Stimulated activated CD8-positive, alpha-beta memory T cell treated with anti-CD3 and anti-CD28 coated beads, Interleukin-15, amount 100 ng/mL, for 48 hours (primary cell): ENCODE data around the gene ELAVL1.
"Not testable (repeated sequence)": the region's sequence is repeated elsewhere in the genome, so short reads cannot be mapped to it uniquely, and the experiment has no call there.

Source experiments
- DNase-seq, 2 donors: peaks; one replicate each; pipeline ENCODE4 v3.0.0-alpha.2; 2020; ENCODE audit warnings: low read depth in 2 of 2

ELAVL1 gene

DNA sequence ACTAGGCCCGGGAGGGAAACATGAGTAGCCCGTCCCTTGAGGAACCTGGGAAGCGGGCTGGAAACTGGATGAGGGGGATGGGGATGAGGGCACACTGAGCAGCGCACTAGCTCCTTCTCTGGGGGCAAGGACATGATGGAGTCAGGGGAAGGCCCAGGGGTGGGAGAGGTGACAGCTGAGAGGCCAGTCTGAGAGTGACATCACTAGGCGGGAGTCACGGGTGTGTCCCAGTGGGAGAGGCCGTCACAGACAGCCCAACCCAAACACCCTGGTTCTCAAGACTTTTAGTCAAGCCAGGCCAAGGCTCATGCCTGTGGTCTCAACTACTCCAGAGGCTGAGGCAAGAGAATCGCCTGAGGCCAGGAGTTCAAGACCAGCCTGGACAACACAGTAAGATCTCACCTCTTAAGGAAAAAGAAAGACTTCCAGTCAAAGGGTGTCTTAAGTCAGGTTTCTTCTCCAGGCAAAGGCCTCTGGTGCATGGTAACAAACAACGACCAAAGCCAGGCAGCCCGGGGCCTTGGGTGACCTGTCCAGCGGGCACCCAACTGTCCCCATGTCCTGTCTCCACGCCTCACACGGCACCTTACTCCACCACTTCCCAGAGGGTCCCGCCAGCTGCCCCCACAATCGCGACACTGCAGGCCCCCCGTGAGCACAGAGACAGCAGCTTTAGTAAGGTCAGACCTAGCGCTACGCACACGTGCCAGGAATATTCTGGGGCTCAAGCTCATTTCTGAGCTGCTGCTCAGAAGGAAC, 36.5 kb downstream of the ELAVL1 start:
- DNase-seq, result no peak

DNA sequence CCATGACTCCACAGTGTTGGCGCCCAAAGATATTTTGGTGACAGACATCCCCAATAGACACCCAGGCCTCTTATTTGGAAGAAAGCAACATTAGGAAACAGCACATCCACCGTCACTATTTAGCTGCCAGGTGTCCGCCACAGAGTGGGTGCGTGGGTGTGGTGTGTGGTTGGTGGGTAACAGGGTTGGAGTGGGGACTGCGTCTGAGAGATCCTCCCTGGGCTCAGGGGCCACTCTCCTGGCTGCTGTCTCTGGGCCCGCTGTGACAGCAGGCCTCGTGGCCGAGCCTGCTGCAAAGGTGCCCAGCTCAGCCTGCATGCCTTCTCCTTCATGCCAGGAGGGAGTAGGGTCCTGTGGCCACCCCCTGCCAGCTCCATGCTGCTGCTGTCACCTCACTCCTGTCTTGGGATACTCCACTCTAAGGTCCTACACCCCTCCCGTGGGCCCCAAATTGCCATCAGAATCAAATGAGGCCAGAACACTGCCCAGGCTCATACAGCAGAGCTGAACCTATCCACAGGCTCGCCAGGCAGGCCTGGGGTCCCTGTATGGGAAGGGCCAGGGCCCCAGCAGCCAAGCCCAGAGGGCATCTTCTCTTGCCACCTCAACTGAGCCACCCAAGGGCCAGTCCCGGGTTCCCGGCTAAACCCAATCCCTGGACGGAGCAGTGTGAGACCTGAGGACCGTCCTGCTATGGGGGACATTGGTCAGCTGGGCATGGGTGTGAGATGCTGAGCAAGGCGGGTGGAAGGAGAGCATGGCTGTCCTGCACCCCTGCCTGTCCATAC, 37.2 kb downstream of the ELAVL1 start:
- DNase-seq, result no peak

DNA sequence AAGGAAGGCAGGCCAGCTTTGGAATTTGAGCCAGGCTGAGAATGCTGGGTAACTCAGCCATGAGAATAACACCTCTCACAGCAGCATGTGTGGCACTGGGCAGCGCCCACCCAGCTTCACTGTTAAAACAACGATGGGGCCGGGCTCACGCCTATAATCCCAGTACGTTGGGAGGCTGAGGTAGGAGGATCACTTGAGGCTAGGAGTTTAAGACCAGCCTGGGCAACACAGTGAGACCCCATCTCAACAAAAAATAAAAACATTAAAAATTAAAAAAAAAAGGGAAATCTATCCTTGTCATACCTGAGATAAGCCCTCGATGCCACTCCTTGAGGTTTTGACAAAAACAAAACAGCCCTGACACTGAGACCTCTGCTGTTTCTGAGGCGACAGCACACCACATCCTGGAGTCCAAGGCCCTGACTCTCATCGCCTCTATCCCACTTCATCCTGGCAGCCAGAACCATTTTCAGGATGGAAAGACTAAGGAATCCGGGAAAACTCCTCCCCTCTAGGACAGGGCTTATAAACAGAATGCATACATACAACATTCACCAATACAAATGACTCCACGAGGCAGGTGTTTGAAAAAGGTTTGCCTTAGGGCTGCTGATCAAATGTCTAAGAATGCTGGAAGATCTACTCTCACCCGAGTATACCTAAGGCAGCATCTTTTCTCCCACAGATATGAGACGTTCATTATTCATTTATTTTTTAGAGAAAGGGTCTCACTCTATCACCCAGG, 39.3 kb downstream of the ELAVL1 start:
- DNase-seq, result no peak

- no peak for DNase-seq
These were observed 40.1 kb downstream of the ELAVL1 start for GRCh38 chr19:7965259-7965841.

DNA sequence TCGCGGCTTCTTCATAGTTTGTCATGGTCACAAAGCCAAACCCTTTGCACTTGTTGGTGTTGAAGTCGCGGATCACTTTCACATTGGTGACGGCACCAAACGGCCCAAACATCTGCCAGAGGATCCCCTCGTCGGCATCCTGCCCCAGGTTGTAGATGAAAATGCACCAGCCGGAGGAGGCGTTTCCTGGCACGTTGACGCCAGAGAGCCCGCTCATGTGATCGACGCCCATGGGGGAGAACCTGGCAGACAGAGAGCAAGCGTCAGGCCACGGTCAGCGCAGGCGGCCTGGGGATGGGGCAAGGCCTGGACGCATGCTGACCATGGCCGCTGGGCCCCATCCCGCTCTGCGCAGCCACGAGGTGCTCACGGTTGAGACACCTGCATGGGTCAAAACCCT, 41.9 kb downstream of the ELAVL1 start:
- no peak for DNase-seq

DNA sequence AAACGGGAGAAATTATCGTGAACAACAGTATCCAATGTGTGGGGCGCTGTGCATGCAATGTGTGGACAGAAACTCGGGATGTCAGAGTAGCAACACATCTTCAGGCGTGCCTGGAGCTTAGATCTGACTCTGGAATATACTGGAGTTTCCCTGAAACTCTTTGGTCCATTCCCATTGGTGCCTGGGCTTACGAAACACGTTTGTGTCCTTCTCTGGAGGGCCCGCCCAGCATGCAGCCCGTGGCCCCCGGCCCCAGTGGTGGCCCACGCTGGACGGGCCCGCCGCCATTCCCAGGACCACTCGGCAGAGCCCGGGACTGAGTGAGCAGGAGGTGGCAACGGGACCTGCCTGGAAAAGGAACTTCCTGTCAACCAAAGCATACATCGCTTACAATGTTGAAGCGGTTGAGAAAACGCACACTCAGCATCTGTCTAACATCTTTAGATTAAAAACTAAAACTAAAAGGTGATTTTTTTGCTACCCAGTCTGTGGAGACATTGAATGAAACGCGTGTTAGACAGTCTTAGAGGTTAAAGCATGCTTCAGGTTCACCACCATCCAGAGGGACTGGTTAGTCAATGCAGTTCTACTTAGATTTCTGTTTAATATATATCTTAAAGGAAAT, 42.7 kb downstream of the ELAVL1 start:
- DNase-seq, result no peak

GRCh38 chr19:7961920-7962626, 43.4 kb downstream of the ELAVL1 start:
- no peak for DNase-seq

GRCh38 chr19:7961082-7961481, 44.4 kb downstream of the ELAVL1 start:
- DNase-seq, result not testable (repeated sequence)

- DNase-seq, result no peak
These were observed 46.2 kb downstream of the ELAVL1 start for GRCh38 chr19:7959211-7959610.

GRCh38 chr19:7955696-7956095, 49.7 kb downstream of the ELAVL1 start:
- DNase-seq, result no peak

GRCh38 chr19:7953576-7953975, 51.9 kb downstream of the ELAVL1 start:
- no peak for DNase-seq

DNA sequence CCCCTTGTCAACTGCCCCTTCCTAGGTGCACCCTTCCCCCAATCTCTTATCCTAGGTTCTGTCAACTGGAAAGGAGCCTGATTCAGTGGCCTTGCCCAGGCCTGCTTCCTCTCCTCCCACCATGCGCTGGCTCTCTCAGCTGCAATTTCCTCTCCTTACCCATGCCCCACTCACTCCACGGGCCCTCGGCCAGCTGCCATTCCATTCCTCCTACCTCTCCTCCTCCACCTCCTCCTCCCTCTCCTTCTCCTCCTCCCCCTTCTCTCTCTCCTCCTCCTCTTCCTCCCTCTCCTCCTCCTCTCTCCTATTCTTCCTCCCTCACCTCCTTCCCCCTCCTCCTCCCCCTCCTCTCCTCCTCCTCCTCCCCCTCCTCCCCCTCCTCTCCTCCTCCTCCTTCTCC, 52.4 kb downstream of the ELAVL1 start:
- DNase-seq, result no peak

DNA sequence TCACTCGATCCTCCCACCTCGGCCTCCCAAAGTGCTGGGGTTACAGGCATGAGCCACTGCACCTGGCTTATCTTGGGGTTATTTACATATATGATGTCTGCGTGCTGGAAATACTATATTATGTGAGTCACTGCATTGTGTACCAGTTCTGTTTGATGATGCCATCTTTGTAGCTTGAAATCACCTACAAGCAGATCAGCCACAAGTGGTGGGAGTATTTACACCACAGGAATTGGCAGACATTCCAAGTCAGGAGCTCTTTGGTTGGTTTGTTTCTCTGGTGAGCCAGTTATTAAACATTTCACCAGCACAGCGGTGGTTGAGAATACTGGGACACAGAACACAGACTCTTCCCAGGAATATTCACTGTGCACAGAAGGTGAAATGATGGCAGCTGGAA, 57.5 kb downstream of the ELAVL1 start:
- no peak for DNase-seq

- peak; percentile 68 to 74 for DNase-seq
These were observed 61.2 kb downstream of the ELAVL1 start for GRCh38 chr19:7944177-7944761.

DNA sequence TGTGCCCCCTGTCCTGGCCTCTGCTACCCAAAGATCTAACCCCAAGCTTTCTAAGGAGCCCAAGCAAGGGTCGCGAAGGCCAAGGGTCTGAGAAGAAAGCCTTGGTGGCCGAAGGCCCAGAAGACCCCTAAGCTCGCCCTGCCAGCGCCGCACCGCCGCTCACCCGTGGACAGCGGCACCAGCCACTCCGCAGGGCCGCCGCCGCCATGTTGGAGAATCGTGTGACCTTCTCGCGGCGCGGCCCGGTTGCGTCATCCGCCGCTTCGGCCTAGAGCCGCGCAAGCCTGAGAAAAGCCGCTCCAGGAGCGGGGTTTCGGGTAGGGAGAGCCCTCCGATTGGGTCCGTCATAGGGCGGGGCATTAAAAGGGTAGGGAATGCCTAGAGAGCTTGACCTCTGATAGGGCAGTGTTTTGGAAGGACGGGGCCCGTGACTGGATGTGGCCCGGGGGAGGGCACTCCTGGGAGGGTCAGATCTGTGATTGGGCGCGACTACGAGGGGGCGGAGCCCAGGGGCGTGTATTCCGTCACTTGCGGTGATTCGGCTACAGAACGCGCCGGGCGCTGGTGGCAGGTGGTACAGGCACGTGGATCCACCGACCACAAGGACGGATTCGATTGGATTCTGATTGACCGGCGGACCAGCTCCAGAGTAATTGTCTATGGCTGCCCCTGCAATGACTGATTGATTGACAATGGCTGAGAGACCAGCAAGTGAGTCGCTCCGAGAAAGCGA, 61.8 kb downstream of the ELAVL1 start, which contains the start of gene TIMM44:
TIMM44 (minus strand) TSS at position 223 of the 733 bp plus-strand sequence; CDS start at position 208, 15 bp downstream.
- peak; percentile 97 to 98 for DNase-seq

GRCh38 chr19:7942981-7943443, 62.4 kb downstream of the ELAVL1 start:
- no peak for DNase-seq

- no peak for DNase-seq
These were observed 63.4 kb downstream of the ELAVL1 start for GRCh38 chr19:7941895-7942596.

DNA sequence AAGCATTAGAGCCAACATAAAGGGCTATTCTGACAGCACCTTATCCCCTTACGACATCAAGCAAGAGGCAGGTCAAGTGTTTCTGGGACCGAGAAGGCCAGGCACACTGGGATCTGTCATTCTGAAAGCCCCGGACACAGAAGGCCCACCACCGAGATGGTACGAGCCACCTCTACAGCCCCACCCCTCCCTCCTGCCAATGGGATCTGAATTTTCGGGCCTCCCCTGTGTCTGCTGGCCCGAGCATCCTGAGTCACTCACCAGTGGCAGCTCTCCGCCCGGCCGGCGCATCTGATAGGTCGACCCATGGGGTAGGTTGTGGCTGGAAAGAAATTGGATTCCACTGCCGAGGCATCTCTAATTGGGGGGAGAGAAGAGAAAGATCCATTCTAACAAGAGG, 64.6 kb downstream of the ELAVL1 start:
- DNase-seq, result no peak

- DNase-seq, result no peak
These were observed 70.7 kb downstream of the ELAVL1 start for GRCh38 chr19:7934766-7935165.
